ENCODE data around the gene TMEM94.
A peak's percentile ranks its signal among the peaks of the same experiment; 100 is the strongest.
"Not testable (repeated sequence)": the region's sequence is repeated elsewhere in the genome, so short reads cannot be mapped to it uniquely, and the experiment has no call there.

Gene TMEM94
- total RNA-seq, result 54.1 to 89.1 (median 78.0) reads per million in 4 donors

- peak; percentile 83 to 96 (median 90) for DNase-seq
Measured at GRCh38 chr17:75456417-75457046, at the start of gene TMEM94. TSS of gene TMEM94 (plus strand) at chr17:75456635. CDS start at chr17:75471906, 15,271 bp downstream.

- no peak for DNase-seq
Measured at GRCh38 chr17:75407655-75408352, 48.6 kb upstream of the TMEM94 start.

- no peak for DNase-seq
Measured at GRCh38 chr17:75410141-75410540, 46.3 kb upstream of the TMEM94 start.

GRCh38 chr17:75411328-75412067, 44.9 kb upstream of the TMEM94 start:
- peak in 1 of 5 donors; percentile 38 for DNase-seq

GRCh38 chr17:75412455-75413317, 43.7 kb upstream of the TMEM94 start:
- peak; percentile 23 to 73 (median 58) for DNase-seq

DNA sequence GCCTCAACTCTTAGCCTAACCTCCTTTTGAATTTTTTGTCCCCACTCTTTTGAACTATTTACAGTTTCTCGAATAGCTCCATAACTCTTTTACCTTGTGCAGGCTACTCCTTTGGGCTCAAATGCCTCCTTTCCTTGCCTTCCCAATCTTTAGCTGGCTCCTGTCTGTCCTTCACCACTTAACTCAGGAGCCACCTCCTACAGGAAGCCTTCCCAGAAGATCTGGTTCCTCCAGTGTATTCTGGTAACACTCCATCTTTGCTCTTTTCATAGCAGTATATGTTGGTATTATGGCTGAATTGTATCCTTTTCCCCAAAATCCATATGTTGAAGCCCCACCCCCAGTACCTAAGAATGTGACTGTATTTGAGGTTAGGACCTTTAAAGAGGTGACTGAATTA, 41.9 kb upstream of the TMEM94 start:
- DNase-seq, result no peak

DNA sequence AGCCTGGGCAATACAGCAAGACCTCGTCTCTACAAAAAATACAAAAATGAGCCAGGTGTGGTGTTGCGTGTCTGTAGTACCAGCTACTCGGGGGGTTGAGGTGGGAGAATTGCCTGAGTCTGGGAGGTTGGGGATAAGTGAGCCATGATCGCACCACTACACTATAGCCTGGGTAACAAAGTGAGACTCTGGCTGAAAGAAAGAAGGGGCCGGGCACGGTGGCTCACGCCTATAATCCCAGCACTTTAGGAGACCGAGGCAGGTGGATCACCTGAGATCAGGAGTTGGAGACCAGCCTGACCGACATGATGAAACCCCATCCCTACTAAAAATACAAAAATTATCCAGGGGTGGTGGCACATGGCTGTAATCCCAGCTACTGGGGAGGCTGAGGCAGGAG, 40.4 kb upstream of the TMEM94 start:
- DNase-seq, result no peak

DNA sequence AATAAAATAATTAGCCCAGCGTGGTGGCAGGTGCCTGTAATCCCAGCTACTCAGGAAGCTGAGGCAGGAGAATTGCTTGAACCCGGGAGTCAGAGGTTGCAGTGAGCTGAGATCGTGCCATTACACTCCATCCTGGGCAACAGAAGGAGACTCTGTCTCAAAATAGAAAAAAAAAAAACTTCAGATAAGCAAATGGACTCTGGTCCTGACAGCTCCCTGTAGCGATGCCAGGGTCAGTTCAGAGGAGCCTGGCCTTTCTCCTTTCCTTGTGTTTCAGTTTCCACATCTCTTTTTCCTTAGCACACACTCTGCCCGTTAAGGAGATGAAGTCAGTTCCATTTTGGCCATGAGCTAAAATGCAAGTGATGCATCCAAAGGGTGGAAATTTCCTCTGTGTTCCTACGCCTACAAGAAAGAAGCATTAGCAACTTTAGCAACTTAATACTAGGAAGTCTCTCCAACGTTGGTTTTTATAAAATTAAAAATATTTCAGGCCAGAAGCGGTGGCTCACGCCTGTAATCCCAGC, 39.3 kb upstream of the TMEM94 start:
- DNase-seq, result no peak

- no peak for DNase-seq
Measured at GRCh38 chr17:75418531-75418930, 37.9 kb upstream of the TMEM94 start.

- DNase-seq, result no peak
Measured at GRCh38 chr17:75428543-75429469, 27.6 kb upstream of the TMEM94 start.

DNA sequence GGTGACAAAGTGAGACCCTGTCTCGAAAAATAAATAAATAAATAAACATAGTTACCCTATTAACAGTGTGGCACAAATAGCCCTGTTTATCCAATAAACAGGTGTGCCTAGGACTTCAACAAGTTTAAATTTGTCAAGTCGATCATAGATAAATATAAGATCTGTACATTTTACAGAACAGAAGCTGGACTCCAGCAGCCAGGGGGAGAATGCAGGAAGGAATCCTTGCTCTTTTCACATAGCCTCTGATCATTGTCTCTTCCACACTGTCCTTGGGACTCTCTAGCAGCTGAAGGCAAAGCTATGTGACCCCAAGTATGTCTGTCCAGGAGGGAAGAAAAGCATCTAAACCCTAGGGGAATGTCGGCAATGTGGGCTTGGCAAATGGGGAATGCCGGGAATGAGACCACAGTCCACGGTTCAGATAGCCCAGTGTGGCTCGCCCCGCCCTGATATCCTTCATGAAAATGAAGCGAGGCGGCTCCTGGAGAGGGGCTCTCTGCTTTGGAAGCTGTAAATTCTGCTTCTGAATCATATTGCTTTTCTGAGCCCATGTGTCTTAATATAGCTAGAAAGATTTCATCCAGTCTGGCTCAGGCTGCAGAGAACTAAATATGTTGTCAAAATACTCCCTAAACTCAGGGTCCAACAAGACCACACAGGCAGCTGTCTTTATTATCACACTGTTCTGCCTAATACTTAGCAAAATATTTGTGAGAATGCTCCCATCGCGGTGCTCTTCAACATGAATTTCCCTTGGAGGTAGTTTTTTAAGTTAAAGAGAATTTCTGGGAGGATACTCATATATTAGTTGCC, 26.1 kb upstream of the TMEM94 start:
- DNase-seq, result no peak

DNA sequence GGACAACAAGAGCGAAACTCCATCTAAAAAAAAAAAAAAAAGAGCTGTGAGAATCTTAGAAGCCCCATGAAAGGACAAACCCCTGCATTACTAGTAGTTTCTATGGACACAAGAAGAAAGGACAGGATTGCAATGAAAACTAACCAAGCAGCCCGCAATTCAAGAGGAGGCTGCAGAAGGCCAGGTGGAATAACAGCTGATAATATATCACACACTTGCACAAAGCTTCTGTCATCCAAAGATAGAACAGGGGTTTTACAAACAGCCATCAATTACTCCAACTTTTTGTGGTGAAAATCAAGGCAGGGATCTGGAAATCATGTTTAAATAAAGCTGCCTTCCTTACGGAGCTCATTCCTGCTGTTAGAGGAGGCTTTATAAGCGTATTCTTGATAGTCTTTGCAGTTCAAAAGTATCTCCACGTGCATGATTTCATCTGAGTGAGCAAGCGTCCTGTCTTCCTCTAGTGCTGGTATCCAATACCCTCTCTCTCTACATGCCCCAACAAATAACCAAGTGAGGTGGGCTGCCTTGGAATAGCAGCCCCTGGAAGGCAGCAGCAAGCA, 23.1 kb upstream of the TMEM94 start:
- DNase-seq, result no peak

DNA sequence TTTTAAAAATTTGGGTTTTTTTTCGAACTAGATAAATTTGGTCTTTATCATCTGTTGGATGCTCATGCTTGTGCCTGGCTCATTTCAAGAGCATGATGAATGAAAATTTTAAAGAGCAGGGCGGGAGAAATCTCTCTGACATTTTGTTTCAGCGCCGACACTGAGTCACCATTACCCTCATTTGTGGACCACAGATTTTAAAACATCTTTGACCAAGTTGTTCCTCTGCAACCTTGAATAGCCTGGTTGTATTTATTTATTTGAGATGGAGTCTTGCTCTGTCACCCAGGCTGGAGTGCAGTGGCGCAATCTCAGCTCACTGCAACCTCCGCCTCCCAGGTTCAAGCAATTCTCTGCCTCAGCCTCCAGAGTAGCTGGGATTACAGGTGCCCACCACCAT, 22.0 kb upstream of the TMEM94 start:
- DNase-seq, result not testable (repeated sequence)

GRCh38 chr17:75437404-75437803, 19.0 kb upstream of the TMEM94 start:
- DNase-seq, result not testable (repeated sequence)

DNA sequence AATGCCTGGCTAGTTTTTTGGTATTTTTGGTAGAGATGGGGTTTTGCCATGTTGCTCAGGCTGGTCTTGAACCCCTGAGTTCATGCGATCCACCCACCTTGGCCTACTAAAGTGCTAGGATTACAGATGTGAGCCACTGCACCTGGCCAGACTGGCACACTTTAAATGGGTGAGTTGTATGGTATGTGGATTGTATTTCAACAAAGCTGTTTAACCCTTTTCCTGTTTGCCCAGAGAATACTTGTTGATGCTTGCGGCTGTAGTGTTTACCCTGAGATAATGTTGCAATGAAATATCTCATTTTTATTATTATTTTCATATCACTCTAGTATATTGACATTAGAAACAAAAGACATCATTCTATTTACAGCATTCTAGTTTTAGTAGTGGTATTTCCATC, 17.1 kb upstream of the TMEM94 start:
- DNase-seq, result no peak

DNA sequence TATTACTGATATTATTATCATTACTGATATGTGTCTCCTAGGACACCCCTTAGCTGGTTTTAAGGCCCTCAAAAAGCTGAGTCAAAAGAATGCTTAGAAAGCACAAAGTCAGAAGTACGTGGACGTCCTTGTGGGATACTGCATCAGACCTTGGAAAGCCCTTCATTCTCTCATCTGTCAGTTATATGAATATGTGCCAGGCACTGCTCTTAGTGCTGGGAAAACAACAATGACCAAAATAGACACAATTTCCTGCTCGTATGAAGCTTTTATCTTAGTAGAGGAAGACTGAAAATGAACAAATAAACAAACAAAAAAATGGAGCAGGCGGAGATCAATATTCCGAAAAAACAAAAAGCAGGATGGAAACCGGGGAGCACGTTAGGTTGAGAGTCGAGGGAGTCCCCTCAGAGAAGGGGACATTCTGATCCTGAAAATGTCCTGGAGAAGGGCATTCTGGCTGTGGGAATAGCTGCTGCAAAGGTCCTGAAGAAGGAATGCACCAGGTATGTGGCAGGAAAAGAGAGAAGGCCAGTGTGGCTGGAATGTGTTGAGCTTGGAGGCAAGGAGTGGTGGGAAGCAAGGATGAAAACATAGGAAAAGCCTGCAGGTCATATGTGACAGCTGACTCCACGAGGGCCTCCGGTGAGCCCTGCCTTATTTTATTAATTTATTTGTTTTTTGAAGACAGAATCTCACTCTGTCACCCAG, 15.5 kb upstream of the TMEM94 start:
- DNase-seq, result no peak

GRCh38 chr17:75442168-75443103, 14.0 kb upstream of the TMEM94 start:
- DNase-seq, result no peak

DNA sequence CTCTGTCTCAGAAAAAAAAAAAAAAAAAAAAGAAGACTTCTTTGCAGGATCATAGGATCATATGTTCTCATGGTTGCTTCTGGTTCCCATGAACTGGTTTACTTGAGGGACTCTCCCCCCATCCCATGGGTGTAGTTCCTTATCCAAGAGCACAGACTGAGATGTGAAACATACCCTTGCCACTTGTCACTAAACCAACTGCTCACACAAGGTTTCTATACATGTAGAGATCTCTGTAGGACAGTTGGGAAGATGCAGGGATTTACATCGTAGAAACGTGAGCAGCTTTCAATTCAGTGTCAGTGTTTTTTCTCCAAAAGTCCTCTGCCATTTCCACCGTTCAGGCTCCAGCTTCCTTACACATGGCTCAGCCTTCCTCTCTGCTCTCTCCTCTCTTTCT, 11.1 kb upstream of the TMEM94 start:
- no peak for DNase-seq
